GM19372 (cell line): ENCODE measurements around the gene SCYL2.
"Not testable (repeated sequence)": the region's sequence is repeated elsewhere in the genome, so short reads cannot be mapped to it uniquely, and the experiment has no call there.

ENCODE experiments used
- ATAC-seq: cut with Tn5 transposase; IDR thresholded peaks from one replicate; pipeline ENCODE4 v1.9.1; 2021; ENCODE audit warnings: mild to moderate bottlenecking, low read depth, moderate library complexity; ENCODE audit not compliant: unreplicated experiment

The SCYL2 gene, protein sequence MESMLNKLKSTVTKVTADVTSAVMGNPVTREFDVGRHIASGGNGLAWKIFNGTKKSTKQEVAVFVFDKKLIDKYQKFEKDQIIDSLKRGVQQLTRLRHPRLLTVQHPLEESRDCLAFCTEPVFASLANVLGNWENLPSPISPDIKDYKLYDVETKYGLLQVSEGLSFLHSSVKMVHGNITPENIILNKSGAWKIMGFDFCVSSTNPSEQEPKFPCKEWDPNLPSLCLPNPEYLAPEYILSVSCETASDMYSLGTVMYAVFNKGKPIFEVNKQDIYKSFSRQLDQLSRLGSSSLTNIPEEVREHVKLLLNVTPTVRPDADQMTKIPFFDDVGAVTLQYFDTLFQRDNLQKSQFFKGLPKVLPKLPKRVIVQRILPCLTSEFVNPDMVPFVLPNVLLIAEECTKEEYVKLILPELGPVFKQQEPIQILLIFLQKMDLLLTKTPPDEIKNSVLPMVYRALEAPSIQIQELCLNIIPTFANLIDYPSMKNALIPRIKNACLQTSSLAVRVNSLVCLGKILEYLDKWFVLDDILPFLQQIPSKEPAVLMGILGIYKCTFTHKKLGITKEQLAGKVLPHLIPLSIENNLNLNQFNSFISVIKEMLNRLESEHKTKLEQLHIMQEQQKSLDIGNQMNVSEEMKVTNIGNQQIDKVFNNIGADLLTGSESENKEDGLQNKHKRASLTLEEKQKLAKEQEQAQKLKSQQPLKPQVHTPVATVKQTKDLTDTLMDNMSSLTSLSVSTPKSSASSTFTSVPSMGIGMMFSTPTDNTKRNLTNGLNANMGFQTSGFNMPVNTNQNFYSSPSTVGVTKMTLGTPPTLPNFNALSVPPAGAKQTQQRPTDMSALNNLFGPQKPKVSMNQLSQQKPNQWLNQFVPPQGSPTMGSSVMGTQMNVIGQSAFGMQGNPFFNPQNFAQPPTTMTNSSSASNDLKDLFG

DNA sequence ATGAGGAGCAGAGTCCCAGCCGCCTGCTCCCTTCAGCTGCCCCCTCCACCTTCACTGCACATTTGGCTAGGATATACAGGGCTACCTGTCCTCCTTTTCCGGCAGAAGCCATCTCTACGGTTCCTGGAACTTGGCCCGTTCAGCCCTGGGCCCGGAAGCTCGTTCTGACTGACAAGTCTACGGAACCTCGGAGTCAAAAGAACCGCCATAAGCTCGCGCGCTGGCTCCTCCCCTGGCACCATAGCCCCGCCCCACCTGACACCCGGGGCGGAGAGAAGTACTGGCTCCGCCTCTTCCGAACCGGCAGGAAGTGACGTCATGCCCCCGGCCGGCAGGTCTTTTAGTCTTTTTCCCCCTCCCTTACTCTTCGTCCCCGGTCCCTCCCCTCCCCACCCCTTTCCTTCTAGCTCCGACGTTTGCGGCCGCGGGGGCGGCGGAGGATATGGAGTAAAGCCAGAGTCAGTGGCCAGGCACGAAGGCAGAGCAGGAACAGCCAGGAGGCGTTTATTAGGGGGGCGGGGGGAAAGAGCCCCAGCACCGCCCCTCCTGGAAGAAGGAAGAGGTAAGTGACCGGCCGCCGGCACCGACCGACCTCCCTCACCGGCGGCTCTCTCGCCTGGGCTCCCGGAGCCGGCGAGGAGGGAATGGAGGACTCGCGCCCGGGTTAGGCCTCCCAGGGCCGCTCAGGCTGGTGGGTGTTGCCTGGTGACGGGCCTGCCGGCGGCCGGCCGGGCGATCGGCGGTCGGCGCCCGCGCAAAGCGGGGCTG, at the start of gene SCYL2, which contains the start of gene DEPDC4:
Gene SCYL2 (plus strand): TSS at position 343 of the 768 bp plus-strand sequence. CDS start 15,794 bp downstream, outside the sequence.
Gene DEPDC4 (minus strand): TSS at position 245 of the 768 bp plus-strand sequence. CDS start 3 bp downstream, at position 242.
- peak; percentile 89 for ATAC-seq

DNA sequence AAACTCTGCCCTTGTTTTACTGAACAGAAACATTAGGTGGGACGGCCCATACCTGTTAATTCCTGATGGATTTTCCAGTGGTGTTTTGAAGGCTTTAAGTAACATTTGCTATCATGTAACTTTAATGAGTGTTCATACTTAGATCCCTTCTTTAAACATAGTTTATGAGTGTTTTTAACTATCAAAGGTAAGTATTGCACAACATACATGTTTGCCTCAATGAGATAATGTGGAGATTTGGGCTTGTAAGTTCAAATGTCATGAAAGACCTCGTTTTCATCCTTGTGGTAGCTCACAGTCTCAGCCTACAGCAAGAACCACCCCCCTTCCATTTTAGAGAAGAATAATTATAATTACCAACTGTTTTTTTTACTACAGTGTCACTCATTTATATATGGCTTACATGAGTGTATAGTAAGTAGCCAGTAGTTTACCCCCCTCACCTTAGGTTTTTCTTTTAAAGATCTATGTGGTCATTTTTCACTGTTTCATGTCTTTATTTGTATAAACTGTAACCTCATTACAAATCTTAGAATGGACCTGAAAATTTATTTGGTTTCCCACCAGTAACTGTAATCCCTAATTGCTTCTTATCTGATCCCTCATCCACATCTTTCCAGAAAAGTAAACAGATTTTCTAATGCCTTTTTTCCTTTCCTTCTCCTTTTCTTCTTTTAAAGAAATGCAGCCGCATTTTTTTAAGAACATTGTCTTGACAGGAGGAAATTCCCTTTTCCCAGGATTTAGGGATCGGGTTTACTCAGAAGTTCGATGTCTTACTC, 47.5 kb upstream of the SCYL2 start:
- no peak for ATAC-seq

DNA sequence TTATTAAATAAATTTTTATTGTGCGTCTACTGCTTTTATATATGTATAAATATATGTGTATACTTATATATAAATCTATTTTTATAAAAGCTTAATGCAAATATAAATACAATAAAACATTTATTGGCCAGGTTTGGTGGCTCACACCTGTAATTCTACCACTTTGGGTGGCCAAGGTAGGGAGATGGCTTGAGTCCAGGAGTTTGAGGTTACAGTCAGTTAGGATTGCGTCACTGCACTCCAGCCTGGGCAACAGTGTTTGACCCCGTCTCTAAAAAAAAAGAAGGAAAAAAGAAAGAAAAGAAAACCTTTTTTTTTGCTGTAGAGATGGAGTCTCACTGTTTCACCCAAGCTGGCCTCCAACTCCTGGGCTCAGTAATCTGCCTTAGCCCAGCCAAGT, 45.5 kb upstream of the SCYL2 start:
- ATAC-seq, result no peak

DNA sequence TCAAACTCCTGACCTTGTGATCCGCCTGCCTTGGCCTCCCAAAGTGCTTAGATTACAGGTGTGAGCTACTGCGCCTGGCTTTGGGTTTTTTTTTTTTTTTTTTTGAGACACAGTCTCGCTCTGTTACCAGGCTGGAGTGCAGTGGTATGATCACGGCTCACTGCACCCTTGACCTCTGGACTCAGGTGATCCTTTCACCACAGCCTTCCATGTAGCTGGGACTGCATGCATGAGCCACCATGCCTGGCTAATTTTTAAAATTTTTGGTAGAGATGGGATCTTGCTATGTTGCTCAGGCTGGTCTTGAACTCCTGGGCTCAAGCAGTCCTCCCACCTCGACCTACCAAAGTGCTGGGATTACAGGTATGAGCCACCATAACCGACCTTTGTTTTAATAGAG, 44.8 kb upstream of the SCYL2 start:
- ATAC-seq, result not testable (repeated sequence)

DNA sequence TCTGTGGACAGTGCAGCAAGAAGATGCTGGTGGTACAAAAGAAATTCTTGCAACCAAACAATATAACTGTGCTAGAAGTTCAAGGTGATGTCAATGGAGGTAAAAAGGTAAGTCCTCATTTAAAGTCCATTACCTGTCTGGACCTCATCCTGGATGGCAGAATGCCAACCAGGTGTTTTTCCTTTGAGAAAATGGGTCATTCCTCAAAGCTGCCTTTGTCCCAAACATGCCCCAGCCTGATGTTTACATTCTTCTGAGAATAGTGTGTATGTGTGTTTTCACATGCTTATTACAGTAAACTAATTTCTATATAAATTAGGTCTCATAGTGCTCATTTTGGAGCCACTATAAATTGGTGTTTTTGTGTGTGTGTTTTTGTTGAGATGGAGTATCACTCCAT, 41.5 kb upstream of the SCYL2 start:
- no peak for ATAC-seq

DNA sequence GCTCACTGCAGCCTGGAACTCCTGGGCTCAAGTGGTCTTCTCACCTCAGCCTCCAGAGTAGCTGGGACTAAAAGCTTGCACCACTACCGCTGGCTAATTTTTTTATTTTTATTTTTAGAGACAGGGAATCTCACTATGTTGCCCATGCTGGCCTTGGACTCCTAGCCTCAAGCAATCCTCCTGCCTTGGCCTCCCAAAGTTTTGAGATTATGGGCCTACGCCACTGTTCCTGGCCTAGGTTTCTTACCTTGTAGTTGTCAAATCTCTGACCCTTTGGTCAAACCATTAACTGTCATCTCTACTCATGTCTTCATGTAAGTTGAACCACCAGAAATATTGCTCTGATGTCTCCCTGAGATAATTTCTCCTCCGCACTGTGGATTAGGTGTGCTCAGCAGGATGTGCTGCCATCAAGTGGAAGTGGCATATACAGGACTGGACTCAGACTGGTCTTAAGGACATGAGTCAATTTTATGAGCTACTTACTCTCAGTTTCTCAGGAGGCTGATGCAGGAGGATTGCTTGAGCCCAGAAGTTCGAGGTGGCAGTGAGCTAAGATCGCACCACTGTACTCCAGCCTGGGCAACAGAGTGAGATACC, 37.8 kb upstream of the SCYL2 start:
- ATAC-seq, result no peak

DNA sequence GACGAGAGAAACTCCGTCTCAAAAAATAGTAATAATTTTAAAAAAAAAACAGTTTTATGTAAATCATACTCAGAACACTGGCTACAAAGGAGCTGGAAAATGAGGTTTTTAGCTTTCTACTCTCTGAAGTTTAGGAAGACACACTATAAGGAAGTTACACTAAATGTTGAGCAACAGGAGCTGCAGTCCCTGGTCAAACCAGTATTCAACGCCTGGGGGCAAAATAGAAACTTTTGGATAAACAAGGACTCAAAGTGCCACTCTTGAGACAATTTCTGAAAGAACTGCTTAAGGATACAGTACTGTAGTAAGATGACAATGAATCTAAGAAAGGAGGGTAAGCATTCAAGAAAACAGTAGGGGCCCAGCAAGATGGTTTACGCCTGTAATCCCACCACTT, 37.1 kb upstream of the SCYL2 start:
- ATAC-seq, result no peak

DNA sequence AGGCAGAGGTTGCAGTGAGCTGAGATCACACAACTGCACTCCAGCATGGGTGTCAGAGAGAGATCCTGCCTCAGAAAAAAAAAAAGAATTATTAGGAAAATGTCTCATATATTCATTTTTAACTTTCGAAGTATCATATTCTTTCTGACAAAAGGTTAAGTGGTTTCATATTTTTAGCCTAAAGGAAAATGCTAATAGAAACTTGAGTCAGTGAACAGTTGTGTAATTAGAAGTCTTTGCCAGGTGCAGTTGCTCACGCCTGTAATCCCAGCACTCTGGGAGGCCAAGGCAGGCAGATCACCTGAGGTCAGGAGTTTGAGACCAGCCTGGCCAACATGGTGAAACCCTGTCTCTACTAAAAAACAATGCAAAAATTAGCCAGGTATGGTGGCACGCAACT, 35.1 kb upstream of the SCYL2 start:
- not testable (repeated sequence) for ATAC-seq

DNA sequence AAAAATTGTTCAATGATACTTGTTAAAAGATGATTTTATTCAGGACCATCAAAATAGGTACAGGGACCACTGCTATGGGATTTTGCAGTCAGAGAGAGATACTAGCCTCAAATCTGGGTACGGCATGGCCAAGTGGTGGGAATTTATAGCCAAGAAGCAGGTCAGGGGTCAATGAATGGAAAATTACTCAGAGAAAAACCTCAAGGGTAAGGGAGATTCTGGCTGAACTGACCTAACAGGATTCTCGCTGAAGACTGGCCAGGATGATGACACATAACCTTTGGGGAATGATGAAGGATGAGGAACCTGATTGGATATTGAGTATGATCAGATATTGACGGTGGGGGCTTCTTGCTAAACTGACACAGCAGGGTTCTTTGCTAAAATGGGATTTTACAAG, 32.8 kb upstream of the SCYL2 start:
- no peak for ATAC-seq

DNA sequence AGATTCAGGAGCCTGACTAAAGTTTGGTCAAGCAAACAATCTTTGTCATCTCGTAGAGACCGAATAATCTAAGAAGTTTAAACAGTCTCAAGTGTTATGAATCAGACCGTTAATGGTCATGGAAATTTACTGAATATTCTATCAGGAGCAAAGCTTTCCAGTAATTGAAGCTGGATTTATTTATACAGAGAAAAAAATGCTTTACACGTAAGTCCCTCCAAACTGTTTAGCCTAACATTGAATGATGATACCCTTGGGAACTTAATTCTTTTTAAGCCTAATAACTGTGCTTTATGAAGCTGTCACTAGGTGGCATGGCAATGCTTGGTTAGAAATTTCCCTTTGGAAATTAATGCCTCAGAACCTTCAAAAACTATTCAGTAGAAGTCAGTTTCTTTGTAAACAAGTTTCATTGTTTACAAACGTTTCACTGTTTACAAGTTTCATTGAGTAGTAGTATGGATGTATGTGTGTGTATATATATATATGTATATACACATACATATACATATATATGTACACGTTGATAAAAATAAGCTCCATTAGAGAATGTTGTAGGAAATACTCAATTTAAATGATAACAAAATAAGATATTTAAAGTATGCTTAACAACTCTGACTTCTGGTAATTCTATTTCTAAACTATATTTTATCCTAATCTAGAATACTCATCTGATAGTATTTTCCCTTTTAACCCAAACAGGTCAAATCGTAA, 32.2 kb upstream of the SCYL2 start:
- ATAC-seq, result peak; percentile 77

DNA sequence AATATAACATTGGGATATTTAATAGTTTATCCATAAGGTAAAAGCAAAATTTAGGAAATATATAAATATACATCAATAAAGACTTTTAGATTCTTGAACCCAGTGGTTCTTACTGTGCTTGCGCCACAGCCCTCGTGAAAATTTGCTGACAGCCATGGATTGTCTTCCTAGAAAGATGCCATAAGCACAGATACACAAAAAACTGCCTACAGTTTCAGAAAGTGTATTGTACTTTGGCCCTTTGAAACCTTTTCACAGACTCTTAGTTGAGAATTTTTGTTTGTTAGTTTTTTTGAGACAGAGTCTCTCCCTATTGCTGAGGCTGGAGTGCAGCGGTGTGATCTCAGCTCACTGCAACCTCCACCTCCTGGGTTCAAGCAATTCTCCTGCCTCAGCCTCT, 28.2 kb upstream of the SCYL2 start:
- ATAC-seq, result no peak

DNA sequence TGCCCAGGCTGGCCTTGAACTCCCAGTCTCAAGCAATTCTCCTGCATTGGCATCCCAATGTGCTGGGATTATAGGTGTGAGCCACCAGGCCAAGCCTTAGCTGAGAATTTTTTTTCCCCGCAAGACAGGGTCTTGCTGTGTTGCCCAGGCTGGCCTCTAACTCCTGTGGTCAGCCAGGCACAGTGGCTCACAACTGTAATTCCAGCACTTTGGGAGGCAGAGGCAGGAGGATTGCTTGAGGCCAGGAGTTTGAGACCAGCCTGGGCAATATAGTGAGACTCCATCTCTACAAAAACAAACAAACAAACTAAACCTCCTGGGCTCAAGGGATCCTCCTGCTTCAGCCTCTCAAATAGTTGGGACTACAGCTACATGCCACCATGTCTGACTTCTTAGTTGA, 27.4 kb upstream of the SCYL2 start:
- ATAC-seq, result no peak

DNA sequence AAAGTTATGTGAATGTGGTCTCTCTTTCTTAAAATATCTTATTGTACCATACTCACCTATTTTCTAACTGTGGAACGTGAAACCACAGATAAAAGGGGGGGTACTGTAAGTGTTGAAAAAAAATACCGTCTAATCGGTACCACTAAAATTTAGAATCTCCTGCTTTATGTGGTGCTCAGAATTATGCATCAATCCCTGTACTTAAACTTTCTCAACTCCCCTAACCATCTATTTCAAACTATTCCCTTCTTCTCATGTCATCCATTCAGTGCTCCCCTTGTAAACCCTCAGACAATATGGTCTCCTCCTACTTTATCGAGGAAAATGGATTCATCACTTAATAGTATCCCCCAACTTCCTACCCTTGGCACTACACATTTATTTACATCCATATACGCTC, 23.8 kb upstream of the SCYL2 start:
- ATAC-seq, result no peak

DNA sequence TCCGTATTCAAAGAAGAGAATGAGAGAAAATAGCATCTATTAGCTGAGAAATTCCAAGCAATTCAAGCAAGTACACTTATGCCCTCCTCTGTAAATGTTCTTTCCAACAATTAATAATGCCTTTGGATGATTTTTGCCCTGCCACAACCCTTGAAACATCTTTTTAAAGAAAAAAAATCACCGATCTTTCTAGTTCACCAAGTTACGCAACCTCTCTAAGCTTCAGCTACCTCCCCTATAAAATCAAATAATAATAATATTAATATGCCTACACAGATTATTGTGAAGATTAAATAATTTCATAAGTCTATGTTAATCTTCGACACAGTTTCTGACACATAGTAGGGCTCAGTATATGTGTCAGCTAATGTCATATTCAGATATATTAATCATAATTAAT, 19.2 kb upstream of the SCYL2 start:
- ATAC-seq, result no peak

DNA sequence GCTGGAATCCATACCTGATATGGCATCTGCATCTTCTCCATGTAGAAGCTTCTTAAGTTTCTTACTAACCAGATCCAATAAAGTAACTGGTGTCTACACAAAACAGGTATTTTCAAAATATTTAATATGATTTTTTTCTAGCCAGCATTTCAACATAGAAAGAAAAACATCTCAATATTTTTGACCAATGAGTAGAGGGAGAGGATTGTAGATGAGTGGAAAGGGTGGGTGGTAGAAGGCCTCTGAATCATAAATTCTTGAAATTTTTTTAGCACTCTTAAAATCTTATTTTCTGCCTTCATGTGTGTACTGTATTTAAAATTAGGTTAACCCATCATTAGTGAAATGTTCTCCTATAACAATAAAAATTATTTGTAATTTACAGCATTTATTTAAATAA, 18.1 kb upstream of the SCYL2 start:
- ATAC-seq, result no peak

DNA sequence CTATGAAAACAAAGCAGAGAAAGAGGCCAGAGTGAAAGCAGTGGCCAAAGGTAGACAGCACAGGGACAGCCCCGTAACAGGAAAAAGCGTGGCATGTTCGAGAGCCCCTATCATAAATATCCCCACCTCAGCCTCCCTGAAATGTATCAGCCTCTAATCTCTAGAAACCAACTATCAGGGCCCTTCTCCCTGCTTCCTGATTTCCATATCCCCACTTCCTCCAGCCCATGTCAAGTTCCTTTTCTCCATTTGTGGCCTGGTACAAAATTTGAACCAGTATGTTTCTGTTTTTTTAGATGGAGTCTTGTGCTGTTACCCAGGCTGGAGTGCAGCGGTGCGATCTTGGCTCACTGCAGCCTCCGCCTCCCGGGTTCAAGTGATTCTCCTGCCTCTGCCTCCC, 17.0 kb upstream of the SCYL2 start:
- no peak for ATAC-seq

DNA sequence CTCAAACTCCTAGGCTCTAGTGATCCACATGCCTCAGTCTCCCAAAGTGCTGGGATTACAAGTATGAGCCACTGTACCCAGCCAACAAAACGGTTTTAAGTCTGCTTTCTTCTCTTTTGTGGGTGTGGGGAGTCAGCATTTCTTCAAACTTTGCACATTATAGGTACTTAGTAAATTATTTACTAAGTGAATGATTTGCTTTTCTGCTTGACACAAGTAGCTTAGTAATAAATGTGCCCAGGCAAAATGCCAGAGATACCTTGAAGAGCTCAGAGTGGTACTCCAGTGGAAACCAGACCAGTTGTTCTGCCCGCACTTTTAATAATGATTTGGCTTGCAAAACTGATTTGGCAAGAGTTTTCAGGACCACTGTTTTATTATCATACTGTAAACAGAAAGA, 15.1 kb upstream of the SCYL2 start:
- ATAC-seq, result no peak

DNA sequence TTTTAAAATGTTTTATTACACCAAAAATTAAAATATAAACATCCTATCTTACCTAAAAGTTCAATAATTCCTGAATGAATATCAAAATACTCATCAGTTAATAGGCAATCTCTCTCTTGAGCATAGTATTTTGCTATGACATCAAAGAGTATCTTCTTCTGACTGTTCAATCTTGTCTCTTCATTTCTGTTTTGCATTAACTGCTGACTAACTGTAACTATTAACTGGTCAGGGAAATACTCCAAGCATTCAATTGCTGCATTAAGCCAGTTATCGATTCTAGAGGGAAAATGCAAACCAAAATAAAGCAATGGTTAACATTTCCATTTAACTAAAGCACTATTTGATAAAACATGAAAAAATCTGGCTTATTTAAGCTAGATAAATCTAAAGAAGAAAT, 13.5 kb upstream of the SCYL2 start:
- ATAC-seq, result no peak

DNA sequence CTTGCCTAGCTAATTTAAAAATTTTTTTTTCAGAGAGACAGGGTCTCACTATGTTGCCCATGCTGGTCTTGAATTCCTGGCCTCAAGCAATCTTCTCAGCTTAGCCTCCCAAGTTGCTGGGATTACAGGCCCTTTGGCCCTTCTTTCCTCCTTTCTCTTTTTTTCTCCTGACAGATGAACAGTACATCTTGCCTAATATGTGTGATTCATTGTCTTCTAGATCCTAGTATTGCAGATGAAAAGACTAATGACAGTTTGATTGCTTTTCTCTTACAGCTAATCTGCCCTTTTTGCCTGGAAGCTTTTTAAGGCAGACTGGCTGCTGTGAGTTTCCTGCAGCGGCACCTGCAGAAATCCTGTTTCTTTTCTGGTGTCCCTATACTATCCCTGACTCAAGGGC, 12.1 kb upstream of the SCYL2 start:
- ATAC-seq, result no peak
